Fibroblast of villous mesenchyme (primary cell): ENCODE measurements around the gene ARHGAP32. TPM values are rescaled to one million over a fixed set of nuclear protein-coding genes. Genes with fewer than 3 reads are reported as not detected.

ENCODE experiments used
- DNase-seq: peaks from one replicate; pipeline ENCODE4 v3.0.0-alpha.2; 2010; ENCODE audit warnings: low read depth
- H3K4me3 ChIP-seq: 2 replicates; pipeline ENCODE4 v1.5.1; 2011; ENCODE audit warnings: low read depth, mild to moderate bottlenecking, low read length
- CTCF ChIP-seq: IDR thresholded peaks from 2 replicates; pipeline ENCODE4 v1.5.1; 2012; ENCODE audit warnings: low read depth, mild to moderate bottlenecking, low read length; ENCODE audit not compliant: insufficient read depth
- total RNA-seq: library from RNA; depleted of rRNA; stranded (reverse); fragments of >200 nt; gene quantifications from 2 replicates; pipeline ENCODE4 v1.2.3, GENCODE V29; 2012

The ARHGAP32 gene
- total RNA-seq, 1 donor: 9.5 TPM

GRCh38 chr11:128940156-128940555 is 252.0 kb downstream of the ARHGAP32 start:
- H3K4me3 ChIP-seq: no peak overlapping the region
- TF ChIP-seq CTCF: no peak
- no peak for DNase-seq

- no peak for TF ChIP-seq CTCF
- no peak for DNase-seq
- H3K4me3 ChIP-seq: no peak overlapping the region
Observed at GRCh38 chr11:128939591-128939990, 252.5 kb downstream of the ARHGAP32 start.

GRCh38 chr11:128938156-128938885 is 253.8 kb downstream of the ARHGAP32 start:
- no peak overlapping the region for H3K4me3 ChIP-seq
- DNase-seq: no peak
- no peak for TF ChIP-seq CTCF

- no peak overlapping the region for H3K4me3 ChIP-seq
- no peak for TF ChIP-seq CTCF
- DNase-seq: no peak
Observed at GRCh38 chr11:128937480-128937879, 254.6 kb downstream of the ARHGAP32 start.

GRCh38 chr11:128936606-128937251 is 255.4 kb downstream of the ARHGAP32 start:
- DNase-seq: no peak
- no peak overlapping the region for H3K4me3 ChIP-seq
- TF ChIP-seq CTCF: no peak

- no peak overlapping the region for H3K4me3 ChIP-seq
- no peak for DNase-seq
- TF ChIP-seq CTCF: no peak
Observed at GRCh38 chr11:128934926-128935325, 257.2 kb downstream of the ARHGAP32 start.
